ENCODE results near the gene JCAD. TPM values are rescaled to one million over a fixed set of nuclear protein-coding genes. Genes with fewer than 3 reads are reported as not detected.

The JCAD gene
- polyA plus RNA-seq, 1 donor from 2014 or later, result 2.3 TPM

GRCh38 chr10:30062582-30062981 lies 3.2 kb upstream of the JCAD start:
- Histone ChIP-seq H4K20me1 (ENCODE audit: insufficient read depth) (no peaks in the 10 kb centered on the region), H3F3A (ENCODE audit: insufficient read depth, low read length, poor library complexity, severe bottlenecking) (no peaks in the 10 kb centered on the region), H3K27ac (ENCODE audit: low read length) (no peak overlapping the region), H3K79me2 (replicated peaks; ENCODE audit: insufficient read depth, low read length) (no peaks in the 10 kb centered on the region), H3K36me3 (ENCODE audit: insufficient read depth, low read length) (no peaks in the 10 kb centered on the region), H3K9me2 (ENCODE audit: insufficient read depth, low read length) (no peaks in the 10 kb centered on the region), H3K27me3 (ENCODE audit: insufficient read depth, low read depth, low read length) (peaks cover 22% of the 10 kb centered on the region), H2AFZ (ENCODE audit: low read depth, low read length) (no peak overlapping the region), H3K4me3 (ENCODE audit: low read length) (no peak overlapping the region), H3K4me2 (ENCODE audit: low read length) (no peak overlapping the region), H3K9me3 (ENCODE audit: low read length) (no peaks in the 10 kb centered on the region), H3K9ac (ENCODE audit: low read length) (no peak overlapping the region)
- TF ChIP-seq SMC3 (conservative IDR thresholded peaks at IDR 0.05; ENCODE audit: poor library complexity), result no peak
- TF ChIP-seq TAF1 (IDR thresholded peaks at IDR 0.05; ENCODE audit: low read depth), result no peak
- TF ChIP-seq MXI1 (conservative IDR thresholded peaks at IDR 0.05; ENCODE audit: poor library complexity, severe bottlenecking), result no peak
- TF ChIP-seq POLR2AphosphoS5 (IDR thresholded peaks at IDR 0.05), result no peak
- no peak for TF ChIP-seq EZH2 (IDR thresholded peaks at IDR 0.05; ENCODE audit: borderline replicate concordance, insufficient read depth, low read length, poor library complexity, severe bottlenecking)
- TF ChIP-seq REST (IDR thresholded peaks at IDR 0.05; ENCODE audit: borderline replicate concordance), result no peak
- no peak for TF ChIP-seq EP300 (conservative IDR thresholded peaks at IDR 0.05; ENCODE audit: poor library complexity, severe bottlenecking)
- no peak for TF ChIP-seq RAD21 (conservative IDR thresholded peaks at IDR 0.05)
- no peak for TF ChIP-seq CTCF (IDR thresholded peaks at IDR 0.05; ENCODE audit: poor library complexity, severe bottlenecking)

DNA sequence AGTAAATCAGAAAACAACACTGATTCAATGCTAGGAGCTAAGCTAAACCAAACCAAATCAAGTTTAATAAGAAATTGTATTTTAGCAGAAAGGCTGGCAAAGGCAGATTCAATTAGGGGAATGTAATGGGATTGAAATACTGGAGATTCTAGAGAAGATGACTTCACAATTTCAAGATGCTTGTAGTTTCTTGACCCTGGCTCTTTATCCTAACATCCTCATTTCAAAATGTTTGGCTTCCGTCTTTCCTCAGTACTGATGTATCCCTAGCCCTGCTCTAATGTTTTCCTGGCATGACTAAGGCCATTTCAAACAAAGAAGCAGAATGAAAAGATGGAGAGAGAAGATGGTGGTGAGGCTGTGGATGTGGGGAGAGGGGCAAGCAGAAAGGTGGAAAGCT lies 2.7 kb upstream of the JCAD start:
- no peak overlapping the region for H3K27ac ChIP-seq (ENCODE audit: low read length)
- H4K20me1 ChIP-seq (ENCODE audit: insufficient read depth), result no peaks in the 10 kb centered on the region
- no peak overlapping the region for H3K9ac ChIP-seq (ENCODE audit: low read length)
- no peaks in the 10 kb centered on the region for H3K36me3 ChIP-seq (ENCODE audit: insufficient read depth, low read length)
- H3K4me3 ChIP-seq (ENCODE audit: low read length), result no peak overlapping the region
- peaks cover 24% of the 10 kb centered on the region for H3K27me3 ChIP-seq (ENCODE audit: insufficient read depth, low read depth, low read length)
- no peak overlapping the region for H3K4me2 ChIP-seq (ENCODE audit: low read length)
- no peak for TF ChIP-seq RAD21 (conservative IDR thresholded peaks at IDR 0.05)
- TF ChIP-seq POLR2AphosphoS5 (IDR thresholded peaks at IDR 0.05), result no peak
- TF ChIP-seq EZH2 (IDR thresholded peaks at IDR 0.05; ENCODE audit: borderline replicate concordance, insufficient read depth, low read length, poor library complexity, severe bottlenecking), result no peak
- no peak for TF ChIP-seq REST (IDR thresholded peaks at IDR 0.05; ENCODE audit: borderline replicate concordance)
- no peak for TF ChIP-seq TAF1 (IDR thresholded peaks at IDR 0.05; ENCODE audit: low read depth)
- no peak for TF ChIP-seq EP300 (conservative IDR thresholded peaks at IDR 0.05; ENCODE audit: poor library complexity, severe bottlenecking)
- H3K9me2 ChIP-seq (ENCODE audit: insufficient read depth, low read length), result no peaks in the 10 kb centered on the region
- H3K9me3 ChIP-seq (ENCODE audit: low read length), result no peaks in the 10 kb centered on the region
- no peaks in the 10 kb centered on the region for H3F3A ChIP-seq (ENCODE audit: insufficient read depth, low read length, poor library complexity, severe bottlenecking)
- H3K79me2 ChIP-seq (replicated peaks; ENCODE audit: insufficient read depth, low read length), result no peaks in the 10 kb centered on the region
- H2AFZ ChIP-seq (ENCODE audit: low read depth, low read length), result no peak overlapping the region
